GM10847 (cell line): ENCODE measurements around the gene WNT16.

Experiments
- POLR2A ChIP-seq: IDR thresholded peaks from 2 replicates; pipeline ENCODE4 v1.6.1; 2011; ENCODE audit not compliant: insufficient read length; ENCODE audit errors: extremely low read depth

Gene WNT16

GRCh38 chr7:121328508-121329190 is at the start of gene WNT16:
TSS of gene WNT16 (plus strand) at chr7:121329000. CDS start at chr7:121329293, 293 bp downstream.
- no peak for TF ChIP-seq POLR2A

GRCh38 chr7:121279060-121279620 is 49.7 kb upstream of the WNT16 start:
- TF ChIP-seq POLR2A = no peak

- no peak for TF ChIP-seq POLR2A
Measured at GRCh38 chr7:121279822-121280221, 49.0 kb upstream of the WNT16 start.

- no peak for TF ChIP-seq POLR2A
Measured at GRCh38 chr7:121280656-121281055, 48.1 kb upstream of the WNT16 start.

GRCh38 chr7:121282129-121282528 is 46.7 kb upstream of the WNT16 start:
- no peak for TF ChIP-seq POLR2A

- TF ChIP-seq POLR2A = no peak
Measured at GRCh38 chr7:121285066-121285667, 43.6 kb upstream of the WNT16 start.

- no peak for TF ChIP-seq POLR2A
Measured at GRCh38 chr7:121286186-121286585, 42.6 kb upstream of the WNT16 start.

- no peak for TF ChIP-seq POLR2A
Measured at GRCh38 chr7:121286742-121287734, 41.8 kb upstream of the WNT16 start.

- no peak for TF ChIP-seq POLR2A
Measured at GRCh38 chr7:121288894-121289293, 39.9 kb upstream of the WNT16 start.

GRCh38 chr7:121294448-121294992 is 34.3 kb upstream of the WNT16 start:
- TF ChIP-seq POLR2A = no peak

- TF ChIP-seq POLR2A = no peak
Measured at GRCh38 chr7:121297843-121298242, 31.0 kb upstream of the WNT16 start.

GRCh38 chr7:121298831-121299239 is 30.0 kb upstream of the WNT16 start:
- TF ChIP-seq POLR2A = no peak

- TF ChIP-seq POLR2A = no peak
Measured at GRCh38 chr7:121300685-121301420, 27.9 kb upstream of the WNT16 start.

GRCh38 chr7:121301446-121302213 is 27.2 kb upstream of the WNT16 start:
- TF ChIP-seq POLR2A = no peak
